Lower leg skin (tissue), 4 donors: ENCODE data around the gene SLC7A4. TPM values are rescaled to one million over a fixed set of nuclear protein-coding genes. Genes with fewer than 3 reads are reported as not detected.

Experiments used
- DNase-seq, 2 donors: peaks; one replicate each; pipeline ENCODE4 v3.0.0-alpha.2; 2019; ENCODE audit warnings: low spot score in 2 of 2
- H3K4me3 ChIP-seq: fragments of 200-600 bp; sonication (generic); 2 replicates; pipeline ENCODE4 v1.5.1; 2017; ENCODE audit warnings: mild to moderate bottlenecking, low read depth; ENCODE audit not compliant: poor library complexity, severe bottlenecking
- CTCF ChIP-seq, 3 donors: fragments of 450-650 bp; IDR thresholded peaks; one replicate each; pipeline ENCODE4 v1.5.1; 2016; ENCODE audit warnings: antibody characterized with exemption in 3 of 3, mild to moderate bottlenecking in 3 of 3, moderate library complexity in 2 of 3
- POLR2A ChIP-seq, 2 donors: fragments of 450-650 bp; IDR thresholded peaks; one replicate each; pipeline ENCODE4 v1.6.1; 2016 to 2017; ENCODE audit warnings: antibody characterized with exemption in 2 of 2, mild to moderate bottlenecking in 1 of 2, moderate library complexity in 1 of 2
- WGBS, 2 donors: methylation state at CpG; one replicate each; pipeline ENCODE4 v1.1.5; 2018; 5-methylcytosine and 5-hydroxymethylcytosine counted together
- intact Hi-C: fragments of 100-400 bp; cut with DNase I; formaldehyde crosslinking; loops from one replicate; pipeline ENCODE4 v1.15.0; 2023; ENCODE audit warnings: low total_unique reads
- total RNA-seq, 4 donors: library from RNA; depleted of rRNA; stranded (reverse); fragments of >200 nt; gene quantifications; one replicate each; pipeline ENCODE4 v1.1.0, GENCODE V29; 2016

Gene SLC7A4
- total RNA-seq, 4 donors from 2014 or later = 1.5 to 4.5 (median 2.8) TPM

DNA sequence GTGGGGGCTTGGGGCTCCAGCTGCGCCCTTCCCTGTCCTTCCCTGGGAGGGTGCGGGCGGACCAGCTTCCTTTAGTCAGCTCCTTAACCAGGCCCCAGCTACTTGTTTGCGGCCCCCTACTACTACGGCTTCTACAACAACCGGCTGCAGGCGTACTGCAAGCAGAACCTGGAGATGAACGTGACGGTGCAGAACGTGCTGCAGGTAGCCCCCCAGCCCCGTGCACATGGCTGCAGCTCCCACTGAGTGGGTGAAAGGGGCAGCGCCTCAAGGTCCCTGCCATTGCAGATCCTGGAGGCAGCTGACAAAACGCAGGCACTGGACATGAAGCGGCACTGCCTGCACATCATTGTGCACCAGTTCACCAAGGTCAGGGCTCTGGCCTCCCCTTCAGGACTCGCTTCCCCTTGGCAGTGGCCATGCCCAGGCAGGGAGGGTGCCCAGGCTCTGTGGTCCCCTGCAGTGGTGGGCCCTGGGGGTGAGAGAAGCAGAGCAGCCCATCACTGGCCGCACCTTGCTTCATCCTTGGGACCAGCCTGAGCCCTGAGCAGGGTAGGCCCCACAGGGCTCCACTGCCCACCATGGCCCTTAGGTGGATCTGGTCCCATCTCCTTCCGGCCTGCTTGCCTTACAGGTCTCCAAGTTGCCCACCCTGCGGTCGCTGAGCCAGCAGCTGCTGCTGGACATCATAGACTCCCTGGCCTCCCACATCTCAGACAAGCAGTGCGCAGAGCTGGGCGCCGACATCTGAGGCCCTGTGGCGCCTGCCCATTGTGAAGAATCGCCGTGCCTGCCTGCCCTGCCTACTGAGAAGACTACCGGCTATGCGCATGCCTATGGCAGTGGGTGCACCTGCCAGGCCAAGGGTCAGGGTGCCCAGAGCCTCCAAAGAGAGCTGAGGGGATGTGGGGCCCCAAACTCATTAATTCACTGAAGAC, 35.5 kb downstream of the SLC7A4 start:
- intact Hi-C loops = no loop called here
- no peak for DNase-seq
- 89% methylated on average over 22 to 26 of the region's 27 CpGs for WGBS, 2 donors
- H3K4me3 ChIP-seq = no peak overlapping the region
- TF ChIP-seq CTCF (IDR thresholded peaks at IDR 0.05) (no peak), POLR2A (IDR thresholded peaks at IDR 0.05) (no peak)

- no peak overlapping the region for H3K4me3 ChIP-seq
- TF ChIP-seq CTCF (IDR thresholded peaks at IDR 0.05) = no peak
- TF ChIP-seq POLR2A (IDR thresholded peaks at IDR 0.05) = no peak
- intact Hi-C loops = no loop called here
- WGBS, 2 donors = 91 to 92% methylated on average over 10 of the region's 10 CpGs
- no peak for DNase-seq
These were observed 36.3 kb downstream of the SLC7A4 start for GRCh38 chr22:20996031-20996410.

DNA sequence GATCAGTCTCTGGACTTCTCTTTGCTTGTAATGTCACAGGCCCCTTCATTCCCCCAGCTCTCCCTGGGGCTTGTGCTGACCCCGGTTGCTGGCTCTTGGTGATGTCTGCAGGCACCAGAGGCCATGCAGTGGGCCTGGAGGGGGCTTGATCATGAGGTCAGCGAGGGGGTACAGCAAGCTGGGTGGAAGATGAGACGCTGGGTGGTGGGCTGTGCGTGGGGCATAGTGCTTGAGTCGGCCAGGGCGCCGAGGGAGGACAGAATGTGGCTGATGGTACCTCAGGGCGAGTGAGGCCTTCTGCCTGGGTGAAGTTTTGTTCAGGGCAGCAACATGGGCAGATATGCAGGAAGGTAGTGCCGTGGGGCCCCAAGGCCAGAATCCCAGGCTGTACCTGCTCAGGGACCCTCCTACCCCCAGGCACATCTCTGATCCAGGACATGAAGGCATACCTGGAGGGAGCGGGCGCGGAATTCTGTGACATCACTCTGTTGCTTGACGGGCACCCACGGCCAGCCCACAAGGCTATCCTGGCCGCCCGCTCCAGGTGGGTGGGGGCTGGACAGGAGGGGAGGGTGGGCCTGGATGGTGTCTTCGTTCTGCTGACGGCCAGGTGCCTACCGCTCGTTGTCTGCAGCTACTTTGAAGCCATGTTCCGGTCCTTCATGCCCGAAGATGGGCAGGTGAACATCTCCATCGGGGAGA, 36.9 kb downstream of the SLC7A4 start:
- DNase-seq = no peak
- WGBS, 2 donors = 91 to 93% methylated on average over 20 to 21 of the region's 23 CpGs
- intact Hi-C loops = no loop called here
- no peak overlapping the region for H3K4me3 ChIP-seq
- TF ChIP-seq POLR2A (IDR thresholded peaks at IDR 0.05) (no peak), CTCF (IDR thresholded peaks at IDR 0.05) (no peak)

DNA sequence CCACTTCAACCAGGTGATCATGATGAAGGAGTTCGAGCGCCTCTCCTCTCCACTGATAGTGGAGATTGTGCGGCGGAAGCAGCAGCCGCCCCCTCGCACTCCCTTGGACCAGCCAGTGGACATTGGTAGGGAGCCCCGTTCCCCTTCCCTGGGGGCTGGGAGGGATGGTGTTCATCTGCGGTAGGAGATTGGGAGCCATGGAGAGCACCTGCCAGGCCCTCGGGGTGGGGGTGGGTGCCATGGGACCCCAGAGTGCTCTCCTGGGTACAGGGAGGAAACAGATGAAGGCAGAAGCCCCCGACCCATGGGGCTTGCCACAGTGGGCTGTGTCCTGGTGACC, 37.5 kb downstream of the SLC7A4 start:
- DNase-seq = no peak
- no peak overlapping the region for H3K4me3 ChIP-seq
- WGBS, 2 donors = 85 to 89% methylated on average over 7 to 10 of the region's 10 CpGs
- TF ChIP-seq CTCF (IDR thresholded peaks at IDR 0.05) (no peak), POLR2A (IDR thresholded peaks at IDR 0.05) (no peak)
- intact Hi-C loops = no loop called here

GRCh38 chr22:20994128-20994901, 38.0 kb downstream of the SLC7A4 start:
- WGBS, 2 donors = 86 to 89% methylated on average over 23 to 29 of the region's 30 CpGs
- no peak overlapping the region for H3K4me3 ChIP-seq
- intact Hi-C loops = no loop called here
- TF ChIP-seq POLR2A (IDR thresholded peaks at IDR 0.05) (no peak), CTCF (IDR thresholded peaks at IDR 0.05) (no peak)
- no peak for DNase-seq
